ENCODE measurements around the gene PDE4B.

DNA sequence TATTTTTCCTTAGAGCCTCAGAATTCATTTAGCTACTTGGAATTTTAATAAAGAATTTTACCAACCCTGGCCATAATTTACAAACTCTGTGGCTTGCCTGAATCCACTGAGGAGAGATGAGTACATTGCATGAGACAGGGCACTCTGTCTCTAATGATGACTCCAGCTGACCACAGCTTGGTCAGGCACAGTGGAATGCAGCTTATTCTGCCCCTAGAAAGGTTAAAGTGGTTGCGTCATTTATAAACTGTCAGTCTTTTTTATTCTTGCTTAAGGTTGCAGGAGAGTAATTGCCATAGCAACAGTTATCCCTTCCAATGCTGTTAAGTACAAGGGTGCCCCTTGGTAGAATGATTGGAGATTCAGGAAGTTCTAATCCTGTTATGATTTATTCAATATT is 28.3 kb downstream of the PDE4B start:
- TF ChIP-seq, protein P1, sequence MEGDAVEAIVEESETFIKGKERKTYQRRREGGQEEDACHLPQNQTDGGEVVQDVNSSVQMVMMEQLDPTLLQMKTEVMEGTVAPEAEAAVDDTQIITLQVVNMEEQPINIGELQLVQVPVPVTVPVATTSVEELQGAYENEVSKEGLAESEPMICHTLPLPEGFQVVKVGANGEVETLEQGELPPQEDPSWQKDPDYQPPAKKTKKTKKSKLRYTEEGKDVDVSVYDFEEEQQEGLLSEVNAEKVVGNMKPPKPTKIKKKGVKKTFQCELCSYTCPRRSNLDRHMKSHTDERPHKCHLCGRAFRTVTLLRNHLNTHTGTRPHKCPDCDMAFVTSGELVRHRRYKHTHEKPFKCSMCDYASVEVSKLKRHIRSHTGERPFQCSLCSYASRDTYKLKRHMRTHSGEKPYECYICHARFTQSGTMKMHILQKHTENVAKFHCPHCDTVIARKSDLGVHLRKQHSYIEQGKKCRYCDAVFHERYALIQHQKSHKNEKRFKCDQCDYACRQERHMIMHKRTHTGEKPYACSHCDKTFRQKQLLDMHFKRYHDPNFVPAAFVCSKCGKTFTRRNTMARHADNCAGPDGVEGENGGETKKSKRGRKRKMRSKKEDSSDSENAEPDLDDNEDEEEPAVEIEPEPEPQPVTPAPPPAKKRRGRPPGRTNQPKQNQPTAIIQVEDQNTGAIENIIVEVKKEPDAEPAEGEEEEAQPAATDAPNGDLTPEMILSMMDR (IDR thresholded peaks at IDR 0.05), result no peak
- TF ChIP-seq POLR2A (IDR thresholded peaks at IDR 0.05), result no peak
- no peak for TF ChIP-seq POLR2AphosphoS5 (IDR thresholded peaks at IDR 0.05)
